ENCODE measurements around the gene SBSN.

The SBSN gene

GRCh38 chr19:35528218-35529038 lies at the start of gene SBSN:
Gene SBSN, minus strand, starts transcription at chr19:35528311. Its CDS starts 30 bp downstream, at chr19:35528281.
- DNase-seq, result no peak

- DNase-seq, result no peak
These were observed 43.4 kb upstream of the SBSN start for GRCh38 chr19:35571406-35571965.

DNA sequence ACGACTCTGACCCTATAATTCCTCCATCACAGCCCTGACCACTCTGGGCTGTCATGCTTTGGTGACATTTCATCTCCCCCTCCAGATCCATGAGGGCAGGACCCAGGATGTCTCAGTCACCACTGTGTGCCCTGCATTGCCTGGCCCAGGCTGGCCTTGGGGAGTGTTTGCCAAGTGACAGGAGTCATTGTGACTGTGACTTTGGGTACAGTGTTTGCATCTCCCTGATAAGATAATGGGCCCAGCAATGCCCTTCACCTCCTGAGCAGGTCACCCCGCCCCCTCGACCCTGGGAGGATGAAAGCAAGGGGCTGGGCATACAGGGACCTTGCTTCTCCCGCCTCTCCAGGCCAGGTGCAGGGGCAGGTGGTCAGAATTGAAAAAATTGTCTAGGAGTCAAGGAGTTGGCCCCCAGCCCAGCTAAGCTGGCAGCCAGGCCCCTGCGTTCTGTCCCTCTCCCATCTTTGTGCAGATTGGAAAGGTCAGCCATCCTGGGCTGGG lies 41.2 kb upstream of the SBSN start:
- no peak for DNase-seq

- no peak for DNase-seq
These were observed 38.6 kb upstream of the SBSN start for GRCh38 chr19:35566738-35567137.

- no peak for DNase-seq
These were observed 37.1 kb upstream of the SBSN start for GRCh38 chr19:35565016-35565856.

DNA sequence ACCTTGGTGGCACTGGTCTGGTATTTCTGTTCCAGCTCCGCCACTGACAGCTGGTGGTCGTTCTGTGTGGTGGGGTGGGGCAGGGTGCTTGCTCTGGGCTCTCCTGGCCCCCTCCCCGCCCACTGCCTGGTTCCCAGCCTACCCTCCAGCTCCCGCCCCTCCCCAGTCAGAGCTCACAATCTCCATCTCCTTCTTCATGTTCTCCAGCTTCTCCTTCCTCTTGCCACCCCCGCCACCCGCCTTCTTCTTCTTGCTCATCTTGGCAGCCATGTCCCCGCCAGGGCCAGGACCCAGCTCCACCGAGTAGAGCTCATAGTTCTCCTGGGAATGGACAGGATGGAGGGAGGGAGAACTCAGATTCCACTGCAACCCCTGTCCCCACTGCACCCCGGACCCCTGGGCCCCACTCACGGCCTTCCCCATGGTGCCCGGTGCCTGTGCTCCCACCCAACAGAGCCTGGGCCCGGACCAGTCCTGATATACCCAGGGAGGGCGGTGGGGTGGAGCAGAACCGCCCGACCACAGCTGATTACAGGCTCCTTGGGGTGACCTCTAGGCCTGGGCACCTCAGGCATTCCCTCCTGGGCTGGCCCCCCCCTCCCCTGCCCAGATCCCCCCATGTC lies 35.2 kb upstream of the SBSN start, which contains the start of gene ATP4A:
Gene ATP4A, minus strand, starts transcription at position 452 of the 623 bp plus-strand sequence. Its CDS starts 29 bp downstream, at position 423.
- no peak for DNase-seq

DNA sequence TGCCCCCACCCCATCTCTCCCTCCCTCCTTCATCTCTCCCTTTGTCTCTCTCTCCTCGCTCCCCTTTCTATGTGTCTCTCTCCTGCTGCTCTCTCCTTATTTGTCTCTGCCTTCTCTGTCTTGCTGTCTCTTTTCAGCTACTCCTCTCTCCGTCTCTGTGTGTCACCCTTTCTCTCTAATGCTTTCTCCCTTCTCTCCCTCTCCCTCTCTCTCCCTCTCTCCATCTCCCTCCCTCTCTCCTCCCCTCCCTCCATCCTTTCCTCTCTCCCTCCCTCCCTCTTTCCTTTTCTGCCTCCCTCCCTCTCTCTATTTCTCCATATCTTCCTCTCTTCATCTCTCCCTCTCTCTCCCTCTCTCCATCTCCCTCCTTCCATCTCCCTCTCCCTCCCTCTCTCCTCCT lies 34.7 kb upstream of the SBSN start:
- no peak for DNase-seq

DNA sequence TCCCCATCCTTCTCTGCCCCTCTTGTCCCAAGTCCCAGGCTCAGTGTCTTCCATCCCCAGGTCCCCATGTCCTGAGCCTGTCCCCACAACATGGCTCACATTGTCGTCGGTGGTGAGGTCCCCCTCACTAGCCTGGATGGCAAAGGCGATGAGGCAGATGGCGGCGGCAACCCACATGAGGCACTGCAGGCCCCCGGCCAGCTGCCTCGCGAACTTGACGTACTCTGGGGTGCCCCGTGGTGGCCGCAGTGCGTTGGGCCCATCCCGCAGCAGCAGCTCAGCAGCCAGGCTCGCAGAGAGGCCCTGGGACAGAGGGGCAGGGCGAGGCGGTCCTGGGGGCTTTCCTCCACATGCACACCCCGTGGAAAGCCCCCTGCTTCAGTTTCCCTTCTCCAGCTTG lies 34.2 kb upstream of the SBSN start:
- DNase-seq, result no peak

DNA sequence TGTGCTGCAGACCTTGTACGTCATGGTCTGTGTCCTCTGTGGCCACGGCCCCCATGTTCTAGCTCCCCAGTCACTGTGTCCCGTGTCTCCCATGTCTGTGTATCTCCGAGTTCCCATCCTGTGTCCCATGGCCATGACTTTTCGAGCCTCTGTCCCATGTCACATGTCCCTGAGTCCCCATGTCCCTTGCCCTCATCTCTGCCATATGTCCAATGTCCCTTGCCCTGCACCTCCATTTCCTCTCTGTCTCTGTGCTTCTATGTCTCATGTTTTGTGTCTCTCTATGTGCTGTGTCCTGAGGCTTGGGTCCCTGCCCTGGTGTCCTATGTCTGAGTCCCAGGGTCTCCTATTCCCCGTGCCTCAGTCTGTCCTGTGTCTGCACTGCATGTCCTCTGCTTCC lies 33.3 kb upstream of the SBSN start:
- no peak for DNase-seq

- no peak for DNase-seq
These were observed 32.6 kb upstream of the SBSN start for GRCh38 chr19:35560677-35561076.

- no peak for DNase-seq
These were observed 32.2 kb upstream of the SBSN start for GRCh38 chr19:35560271-35560670.

GRCh38 chr19:35559781-35560180 lies 31.7 kb upstream of the SBSN start:
- DNase-seq, result no peak

GRCh38 chr19:35559281-35559659 lies 31.2 kb upstream of the SBSN start:
- DNase-seq, result no peak

- no peak for DNase-seq
These were observed 30.5 kb upstream of the SBSN start for GRCh38 chr19:35558400-35559280.

- DNase-seq, result no peak
These were observed 29.7 kb upstream of the SBSN start for GRCh38 chr19:35557539-35558399.

DNA sequence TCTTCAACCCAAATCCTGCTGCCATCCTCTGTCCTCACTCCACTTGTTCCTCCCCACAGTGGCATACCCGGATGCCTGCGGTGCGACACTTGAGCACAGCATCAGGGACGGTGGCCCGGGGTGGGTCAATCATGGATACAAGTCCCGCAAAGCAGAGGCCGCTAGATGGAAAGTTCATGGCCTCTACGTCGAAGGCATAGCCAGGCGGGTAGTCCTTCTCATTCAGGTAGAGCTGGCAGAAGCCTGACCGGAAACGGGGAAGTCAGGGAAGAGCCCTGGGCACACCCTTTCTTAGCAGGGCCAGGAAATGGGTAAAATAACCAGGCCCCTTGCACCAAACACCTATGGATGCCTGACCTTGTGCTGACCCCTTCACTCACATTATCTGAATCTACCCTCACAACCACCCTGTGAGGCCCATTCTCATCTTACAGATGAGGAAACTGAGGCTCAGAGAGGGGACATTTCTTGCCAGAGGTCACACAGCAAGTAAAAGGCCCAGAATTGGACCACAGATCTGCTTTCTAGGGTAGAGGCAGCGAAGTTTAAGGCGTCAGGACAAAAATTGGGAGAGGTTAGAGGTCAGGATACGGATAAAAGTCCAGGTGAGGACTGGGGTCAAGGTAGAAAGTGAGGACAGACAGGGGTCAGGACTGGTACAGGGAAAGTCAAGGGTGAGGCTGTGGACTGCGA lies 28.9 kb upstream of the SBSN start:
- DNase-seq, result no peak

GRCh38 chr19:35556025-35556590 lies 28.0 kb upstream of the SBSN start:
- DNase-seq, result no peak

GRCh38 chr19:35555301-35556005 lies 27.3 kb upstream of the SBSN start:
- DNase-seq, result no peak

GRCh38 chr19:35554076-35554475 lies 26.0 kb upstream of the SBSN start:
- no peak for DNase-seq
